Measurements from ENCODE around the gene NCR1.
"Not testable (repeated sequence)": the region's sequence is repeated elsewhere in the genome, so short reads cannot be mapped to it uniquely, and the experiment has no call there.

The NCR1 gene

DNA sequence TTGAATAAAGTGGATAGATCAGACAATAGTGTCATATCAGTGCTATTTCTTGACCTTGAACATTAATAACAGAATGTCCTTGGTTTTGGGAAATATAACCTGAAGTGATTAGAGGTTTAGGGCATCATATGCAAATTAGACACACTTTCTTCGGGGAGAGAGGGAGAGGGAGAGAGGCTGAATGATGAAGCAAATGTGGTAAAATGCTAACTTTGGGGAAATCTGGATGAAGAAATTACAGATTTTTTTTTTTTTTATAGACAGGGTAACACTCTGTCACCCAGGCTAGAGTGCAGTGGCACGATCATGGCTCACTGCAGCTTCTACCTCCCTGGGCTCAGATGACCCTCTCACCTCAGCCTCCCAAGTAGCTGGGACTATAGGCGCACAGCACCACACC is 3.9 kb upstream of the NCR1 start:
- TF ChIP-seq ZFX (IDR thresholded peaks at IDR 0.05) (no peak), CTCF (conservative IDR thresholded peaks at IDR 0.05) (no peak)
- H3K27ac ChIP-seq, result no peak overlapping the region

DNA sequence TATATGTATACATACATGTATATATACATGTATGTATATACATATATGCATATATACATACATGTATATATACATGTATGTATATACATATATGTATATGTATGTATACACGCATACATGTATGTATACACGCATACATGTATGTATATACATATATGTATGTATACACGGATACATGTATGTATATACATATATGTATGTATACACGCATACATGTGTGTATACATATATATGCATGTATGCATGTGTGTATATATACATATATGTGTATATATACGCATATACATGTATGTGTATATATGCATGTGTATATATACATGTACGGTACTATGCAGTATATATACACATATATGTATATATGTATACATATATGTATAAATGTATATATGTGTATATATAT is 2.6 kb upstream of the NCR1 start:
- no peak for TF ChIP-seq ZFX (IDR thresholded peaks at IDR 0.05)
- TF ChIP-seq CTCF (conservative IDR thresholded peaks at IDR 0.05), result no peak
- no peak overlapping the region for H3K27ac ChIP-seq

DNA sequence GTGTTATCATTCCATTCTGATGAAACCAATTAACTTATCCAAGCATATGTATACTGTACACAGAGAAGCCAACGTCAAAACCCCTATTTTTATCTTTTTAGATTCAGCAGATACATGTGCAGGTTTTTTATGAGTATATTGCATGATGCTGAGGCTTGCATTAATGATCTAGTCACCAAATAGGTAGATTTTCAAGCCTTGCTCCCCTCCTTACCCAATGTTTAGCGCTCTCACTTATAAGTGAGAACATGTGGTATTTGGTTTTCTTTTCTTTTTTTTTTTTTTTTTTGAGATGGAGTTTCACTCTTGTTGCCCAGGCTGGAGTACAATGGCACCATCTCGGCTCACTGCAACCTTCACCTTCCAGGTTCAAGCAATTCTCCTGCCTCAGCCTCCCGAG is 1.7 kb upstream of the NCR1 start:
- H3K27ac ChIP-seq, result not testable (repeated sequence)

GRCh38 chr19:54905421-54905802 is 536 bp upstream of the NCR1 start:
- TF ChIP-seq ZFX (IDR thresholded peaks at IDR 0.05), result no peak
- TF ChIP-seq CTCF (conservative IDR thresholded peaks at IDR 0.05), result no peak
- H3K27ac ChIP-seq, result no peak overlapping the region

- H3K27ac ChIP-seq, result no peak overlapping the region
- no peak for TF ChIP-seq ZFX (IDR thresholded peaks at IDR 0.05)
- no peak for TF ChIP-seq CTCF (conservative IDR thresholded peaks at IDR 0.05)
These were observed 871 bp downstream of the NCR1 start for GRCh38 chr19:54906819-54907218.

GRCh38 chr19:54907899-54908298 is 2.0 kb downstream of the NCR1 start:
- H3K27ac ChIP-seq, result not testable (repeated sequence)

DNA sequence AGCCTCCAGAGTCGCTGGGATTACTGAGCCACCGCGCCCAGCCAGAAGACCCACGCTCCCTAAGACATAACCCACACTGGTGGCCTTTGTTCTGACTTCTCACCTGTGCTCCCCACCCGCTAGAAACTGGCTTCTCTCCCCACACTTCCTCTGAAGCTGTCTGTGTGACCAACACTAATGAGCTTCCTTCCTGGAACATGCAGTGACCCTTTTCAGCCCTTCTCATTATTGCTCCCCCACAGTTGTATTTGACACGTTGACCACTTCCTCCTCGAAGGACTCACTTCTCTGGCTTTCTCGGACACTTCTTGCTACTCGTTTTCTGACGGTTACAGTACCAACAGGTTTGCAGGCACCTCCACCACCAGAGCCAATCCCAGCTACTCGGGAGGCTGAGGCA is 10.9 kb downstream of the NCR1 start:
- H3K27ac ChIP-seq, result no peak overlapping the region
- TF ChIP-seq CTCF (conservative IDR thresholded peaks at IDR 0.05) (no peak), ZFX (IDR thresholded peaks at IDR 0.05) (no peak)

- H3K27ac ChIP-seq, result no peak overlapping the region
- TF ChIP-seq ZFX (IDR thresholded peaks at IDR 0.05) (no peak), CTCF (conservative IDR thresholded peaks at IDR 0.05) (no peak)
These were observed 12.6 kb downstream of the NCR1 start for GRCh38 chr19:54918499-54918898.
